WTC11 (cell line): ENCODE results near the gene DISP3. TPM values are rescaled to one million over a fixed set of nuclear protein-coding genes. Genes with fewer than 3 reads are reported as not detected.

Source experiments
- ATAC-seq: fragments of 200-7000 bp; cut with Tn5 transposase; 2 replicates; pipeline ENCODE4 v1.10.0; 2021; ENCODE audit warnings: mild to moderate bottlenecking, moderate library complexity
- CTCF ChIA-PET: fragments of 300-600 bp; sonication (Branson Sonifier 250); formaldehyde crosslinking; loops from one replicate; lab custom pipeline; 2021; ENCODE audit warnings: antibody characterized with exemption; lab: Charles Lee
- POLR2A ChIA-PET: fragments of 350-600 bp; sonication (Branson Sonifier 250); formaldehyde crosslinking; loops from one replicate; lab custom pipeline; 2021; ENCODE audit warnings: antibody characterized with exemption; lab: Charles Lee
- DNase-seq: peaks from one replicate; pipeline ENCODE4 v3.0.0; 2021; ENCODE audit warnings: low spot score
- H3K27ac Mint-ChIP-seq: 2 replicates; pipeline ENCODE4 v1.8.0; 2021; ENCODE audit warnings: mixed read lengths
- H3K27me3 Mint-ChIP-seq: 2 replicates; pipeline ENCODE4 v1.8.0; 2021; ENCODE audit warnings: low read depth, mild to moderate bottlenecking, moderate library complexity, mixed read lengths
- H3K36me3 Mint-ChIP-seq: 2 replicates; pipeline ENCODE4 v1.8.0; 2021; ENCODE audit warnings: mixed read lengths
- H3K4me1 Mint-ChIP-seq: 2 replicates; pipeline ENCODE4 v1.8.0; 2022; ENCODE audit warnings: mixed read lengths
- H3K4me3 Mint-ChIP-seq: 2 replicates; pipeline ENCODE4 v1.8.0; 2021; ENCODE audit warnings: mild to moderate bottlenecking, moderate library complexity, mixed read lengths
- H3K9me3 Mint-ChIP-seq: 2 replicates; pipeline ENCODE4 v1.8.0; 2021; ENCODE audit warnings: mixed read lengths
- ATF3 ChIP-seq: sonication (generic); formaldehyde crosslinking; conservative IDR thresholded peaks from 2 replicates; pipeline ENCODE4 v1.8.1; 2022; ENCODE audit warnings: mild to moderate bottlenecking, missing genetic modification reagents
- E2F4 ChIP-seq: sonication (generic); formaldehyde crosslinking; IDR thresholded peaks from 2 replicates; pipeline ENCODE4 v1.8.1; 2022; ENCODE audit warnings: low read depth, mild to moderate bottlenecking, moderate library complexity, missing genetic modification reagents, borderline replicate concordance
- ERG ChIP-seq: fragments of 250-450 bp; sonication (Bioruptor Pico); IDR thresholded peaks from 2 replicates; pipeline ENCODE4 v1.8.0; 2021; ENCODE audit warnings: mild to moderate bottlenecking
- GTF2I ChIP-seq: fragments of 250-450 bp; sonication (Bioruptor Pico); conservative IDR thresholded peaks from 2 replicates; pipeline ENCODE4 v1.4.0; 2021; ENCODE audit warnings: mild to moderate bottlenecking
- HMGA2 ChIP-seq: fragments of 250-450 bp; sonication (Bioruptor Pico); IDR thresholded peaks from 2 replicates; pipeline ENCODE4 v1.4.0; 2021; ENCODE audit warnings: mild to moderate bottlenecking, moderate library complexity
- IRF2 ChIP-seq: sonication (generic); formaldehyde crosslinking; IDR thresholded peaks from 2 replicates; pipeline ENCODE4 v1.8.0; 2022; ENCODE audit warnings: low read depth, missing genetic modification reagents, borderline replicate concordance
- MLX ChIP-seq: sonication (generic); formaldehyde crosslinking; IDR thresholded peaks from 2 replicates; pipeline ENCODE4 v1.8.1; 2023; ENCODE audit warnings: mild to moderate bottlenecking, missing genetic modification reagents, moderate library complexity
- MYBL2 ChIP-seq: sonication (generic); formaldehyde crosslinking; IDR thresholded peaks from 2 replicates; pipeline ENCODE4 v1.8.1; 2023; ENCODE audit warnings: mild to moderate bottlenecking, moderate library complexity, missing genetic modification reagents
- NFE2L1 ChIP-seq: sonication (generic); formaldehyde crosslinking; IDR thresholded peaks from 2 replicates; pipeline ENCODE4 v1.8.1; 2023; ENCODE audit warnings: missing genetic modification reagents
- NR3C1 ChIP-seq: sonication (generic); formaldehyde crosslinking; conservative IDR thresholded peaks from 2 replicates; pipeline ENCODE4 v1.8.1; 2023; ENCODE audit warnings: low read depth, mild to moderate bottlenecking, missing genetic modification reagents
- OVOL2 ChIP-seq: fragments of 250-450 bp; sonication (Bioruptor Pico); IDR thresholded peaks from 2 replicates; pipeline ENCODE4 v1.9.0; 2021; ENCODE audit warnings: mild to moderate bottlenecking, borderline replicate concordance
- ZBTB21 ChIP-seq: sonication (generic); formaldehyde crosslinking; IDR thresholded peaks from 2 replicates; pipeline ENCODE4 v1.8.1; 2023; ENCODE audit warnings: mild to moderate bottlenecking, missing genetic modification reagents, borderline replicate concordance
- ZNF121 ChIP-seq: sonication (generic); formaldehyde crosslinking; IDR thresholded peaks from 2 replicates; pipeline ENCODE4 v1.8.0; 2023; ENCODE audit warnings: missing genetic modification reagents
- ZNF219 ChIP-seq: sonication (generic); formaldehyde crosslinking; IDR thresholded peaks from 2 replicates; pipeline ENCODE4 v1.8.0; 2023; ENCODE audit warnings: missing genetic modification reagents, mild to moderate bottlenecking, borderline replicate concordance
- ZNF263 ChIP-seq: sonication (generic); formaldehyde crosslinking; IDR thresholded peaks from 2 replicates; pipeline ENCODE4 v1.8.1; 2022; ENCODE audit warnings: low read depth, mild to moderate bottlenecking, moderate library complexity, missing genetic modification reagents
- ZNF416 ChIP-seq: fragments of 250-450 bp; sonication (Bioruptor Pico); IDR thresholded peaks from 2 replicates; pipeline ENCODE4 v1.9.0; 2021; ENCODE audit warnings: mild to moderate bottlenecking, inconsistent platforms
- ZNF532 ChIP-seq: fragments of 250-450 bp; sonication (Bioruptor Pico); IDR thresholded peaks from 2 replicates; pipeline ENCODE4 v1.9.0; 2021; ENCODE audit warnings: mild to moderate bottlenecking, borderline replicate concordance
- ZSCAN18 ChIP-seq: fragments of 250-450 bp; sonication (Bioruptor Pico); IDR thresholded peaks from 2 replicates; pipeline ENCODE4 v2.1.2; 2022; ENCODE audit warnings: mild to moderate bottlenecking, moderate library complexity
- total RNA-seq: library from RNA; stranded (reverse); gene quantifications from 3 replicates; pipeline ENCODE4 v1.2.3, GENCODE V29; 2021
- TF ChIP-seq, protein P1 (sequence below): sonication (generic); formaldehyde crosslinking; IDR thresholded peaks from 2 replicates; pipeline ENCODE4 v1.8.0; 2022; ENCODE audit warnings: mild to moderate bottlenecking, missing genetic modification reagents
- TF ChIP-seq, protein P2 (sequence below): fragments of 250-450 bp; sonication (Bioruptor Pico); IDR thresholded peaks from 2 replicates; pipeline ENCODE4 v1.9.0; 2021; ENCODE audit warnings: mild to moderate bottlenecking
- TF ChIP-seq, protein P3 (sequence below): sonication (generic); formaldehyde crosslinking; IDR thresholded peaks from 2 replicates; pipeline ENCODE4 v1.8.0; 2022; ENCODE audit warnings: mild to moderate bottlenecking, missing genetic modification reagents

Gene DISP3
- total RNA-seq, 1 experiment from 2014 or later = 6.0 TPM

DNA sequence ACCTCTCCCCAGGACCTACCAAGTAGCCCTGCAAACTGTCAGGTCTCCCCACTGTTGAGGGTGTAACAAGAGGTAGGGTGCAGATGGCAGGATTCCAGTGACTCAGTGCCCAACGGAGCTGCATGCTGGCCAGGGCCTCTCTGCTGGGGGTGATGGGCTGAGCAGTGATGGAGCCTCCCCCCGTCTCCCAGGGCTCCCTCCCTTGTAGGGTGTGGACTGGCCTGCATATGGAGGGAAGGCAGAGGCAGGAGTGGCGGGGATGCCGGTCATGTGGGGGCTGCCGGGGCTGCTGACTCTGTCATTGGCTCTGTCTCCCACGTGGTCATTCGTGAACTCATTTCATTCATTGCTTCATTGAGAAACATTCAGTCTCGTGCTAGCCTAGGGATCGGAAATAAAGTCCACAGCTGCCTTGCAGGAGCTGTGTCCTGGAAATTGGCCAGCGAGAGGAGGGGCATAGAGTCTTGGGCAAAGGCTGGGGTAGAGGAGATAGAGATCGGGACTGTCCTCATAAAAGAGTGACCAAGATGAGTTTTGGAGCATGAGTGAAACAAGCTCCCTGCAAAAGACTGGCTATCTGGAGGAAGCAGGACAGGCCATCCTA lies 22.9 kb upstream of the DISP3 start:
- ChIA-PET POLR2A (no interaction called here), CTCF (no interaction called here)
- Mint-ChIP-seq H3K4me3 (no peak overlapping the region), H3K27me3 (no peaks in the 10 kb centered on the region), H3K27ac (no peak overlapping the region), H3K4me1 (peaks cover 5% of the 10 kb centered on the region; the same call in 1 of the 2 replicates), H3K36me3 (no peaks in the 10 kb centered on the region), H3K9me3 (no peaks in the 10 kb centered on the region)
- no peak for TF ChIP-seq ZBTB21 (CRISPR knock-in tag)
- no peak for TF ChIP-seq ZNF532 (CRISPR knock-in tag)
- no peak for TF ChIP-seq ATF3
- no peak for TF ChIP-seq GTF2I (CRISPR knock-in tag)
- TF ChIP-seq ZNF263 (CRISPR knock-in tag) = no peak
- no peak for TF ChIP-seq MYBL2 (CRISPR knock-in tag)
- TF ChIP-seq, protein P1, sequence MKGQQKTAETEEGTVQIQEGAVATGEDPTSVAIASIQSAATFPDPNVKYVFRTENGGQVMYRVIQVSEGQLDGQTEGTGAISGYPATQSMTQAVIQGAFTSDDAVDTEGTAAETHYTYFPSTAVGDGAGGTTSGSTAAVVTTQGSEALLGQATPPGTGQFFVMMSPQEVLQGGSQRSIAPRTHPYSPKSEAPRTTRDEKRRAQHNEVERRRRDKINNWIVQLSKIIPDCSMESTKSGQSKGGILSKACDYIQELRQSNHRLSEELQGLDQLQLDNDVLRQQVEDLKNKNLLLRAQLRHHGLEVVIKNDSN (CRISPR knock-in tag) = no peak
- no peak for TF ChIP-seq HMGA2 (CRISPR knock-in tag)
- TF ChIP-seq ZNF416 (CRISPR knock-in tag) = no peak
- no peak for TF ChIP-seq OVOL2
- TF ChIP-seq, protein P2, sequence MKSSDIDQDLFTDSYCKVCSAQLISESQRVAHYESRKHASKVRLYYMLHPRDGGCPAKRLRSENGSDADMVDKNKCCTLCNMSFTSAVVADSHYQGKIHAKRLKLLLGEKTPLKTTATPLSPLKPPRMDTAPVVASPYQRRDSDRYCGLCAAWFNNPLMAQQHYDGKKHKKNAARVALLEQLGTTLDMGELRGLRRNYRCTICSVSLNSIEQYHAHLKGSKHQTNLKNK (CRISPR knock-in tag) = no peak
- TF ChIP-seq ZSCAN18 = no peak
- no peak for TF ChIP-seq NFE2L1 (CRISPR knock-in tag)
- ATAC-seq = no peak
- DNase-seq = no peak

- DNase-seq (no peak), ATAC-seq (no peak)
- no peaks in the 10 kb centered on the region for H3K27me3 Mint-ChIP-seq
- H3K36me3 Mint-ChIP-seq = no peaks in the 10 kb centered on the region
- no peaks in the 10 kb centered on the region for H3K9me3 Mint-ChIP-seq
- H3K4me3 Mint-ChIP-seq = no peak overlapping the region
- no peak for TF ChIP-seq E2F4
- no peak for TF ChIP-seq ERG
- TF ChIP-seq IRF2 = no peak
- no peak for TF ChIP-seq ZNF121 (CRISPR knock-in tag)
- no peak for TF ChIP-seq NR3C1 (CRISPR knock-in tag)
- TF ChIP-seq, protein P3, sequence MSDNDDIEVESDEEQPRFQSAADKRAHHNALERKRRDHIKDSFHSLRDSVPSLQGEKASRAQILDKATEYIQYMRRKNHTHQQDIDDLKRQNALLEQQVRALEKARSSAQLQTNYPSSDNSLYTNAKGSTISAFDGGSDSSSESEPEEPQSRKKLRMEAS (CRISPR knock-in tag) = no peak
- TF ChIP-seq MYBL2 (CRISPR knock-in tag) = no peak
- no peak for TF ChIP-seq ZNF219 (CRISPR knock-in tag)
- no peak for TF ChIP-seq HMGA2 (CRISPR knock-in tag)
- TF ChIP-seq MLX (CRISPR knock-in tag) = no peak
- ChIA-PET POLR2A (no interaction called here), CTCF (no interaction called here)
- H3K27ac Mint-ChIP-seq = no peak overlapping the region
- peaks cover 5% of the 10 kb centered on the region; the same call in 1 of the 2 replicates for H3K4me1 Mint-ChIP-seq
Measured at GRCh38 chr1:11456965-11457364, 22.0 kb upstream of the DISP3 start.
